Activated CD8-positive, alpha-beta memory T cell treated with anti-CD3 and anti-CD28 coated beads, Interleukin-2, amount 50 U/mL, for 24 hours (primary cell): Measurements from ENCODE around the gene PMFBP1.

Experiments
- DNase-seq: peaks from one replicate; pipeline ENCODE4 v3.0.0-alpha.2; 2020; ENCODE audit errors: extremely low read depth

PMFBP1 gene

DNA sequence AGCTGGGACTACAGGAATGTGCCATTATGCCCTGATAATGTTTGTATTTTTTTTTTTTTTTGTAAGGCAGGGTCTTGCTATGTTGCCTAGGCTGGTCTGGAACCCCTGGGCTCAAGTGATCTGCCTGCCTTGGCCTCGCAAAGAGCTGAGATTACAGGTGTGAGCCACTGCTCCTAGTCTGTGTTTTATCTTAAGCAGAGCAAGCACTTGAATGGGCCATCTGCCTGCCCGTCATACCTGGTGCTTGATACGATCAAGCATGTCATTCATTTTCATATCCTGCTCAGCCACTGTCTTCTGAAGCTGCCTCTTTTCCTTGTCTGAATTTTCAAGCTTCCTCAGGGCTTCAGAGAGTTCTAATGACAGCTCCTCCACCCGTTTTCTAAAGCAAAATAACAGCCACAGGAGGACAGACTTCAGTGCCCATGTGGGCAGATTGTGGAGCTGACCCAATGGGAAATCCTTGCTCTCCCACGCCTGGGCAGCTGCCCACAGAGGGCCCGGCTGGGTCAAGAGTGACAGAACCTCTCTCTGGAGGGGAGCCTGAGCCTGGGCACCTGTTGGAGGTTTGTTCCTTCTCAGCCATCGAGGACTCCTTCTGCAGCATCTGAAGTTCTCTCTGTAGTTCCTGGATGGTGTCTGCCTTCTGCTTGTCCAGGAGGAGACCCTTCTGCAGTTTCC lies 41.8 kb downstream of the PMFBP1 start:
- DNase-seq: no peak

DNA sequence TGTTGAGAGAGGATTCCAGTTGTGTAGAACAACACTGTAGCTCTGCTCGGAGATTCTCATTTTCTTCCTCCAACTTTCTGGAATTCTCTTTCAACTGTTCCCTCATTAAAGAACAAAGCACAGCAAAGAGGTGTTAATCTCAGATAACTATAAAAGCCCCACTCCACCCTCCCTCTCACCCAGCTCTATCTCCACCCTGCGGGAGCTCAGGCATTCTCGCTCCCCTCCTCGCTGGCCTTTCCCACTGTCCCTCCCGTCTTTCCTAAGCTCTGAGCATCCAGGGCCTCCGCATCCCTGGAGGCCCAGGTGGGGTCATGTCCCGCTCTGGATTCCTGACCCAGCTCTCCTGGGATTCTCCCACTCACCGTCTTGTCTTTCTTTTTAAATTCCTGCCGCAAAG lies 43.3 kb downstream of the PMFBP1 start:
- DNase-seq: no peak

DNA sequence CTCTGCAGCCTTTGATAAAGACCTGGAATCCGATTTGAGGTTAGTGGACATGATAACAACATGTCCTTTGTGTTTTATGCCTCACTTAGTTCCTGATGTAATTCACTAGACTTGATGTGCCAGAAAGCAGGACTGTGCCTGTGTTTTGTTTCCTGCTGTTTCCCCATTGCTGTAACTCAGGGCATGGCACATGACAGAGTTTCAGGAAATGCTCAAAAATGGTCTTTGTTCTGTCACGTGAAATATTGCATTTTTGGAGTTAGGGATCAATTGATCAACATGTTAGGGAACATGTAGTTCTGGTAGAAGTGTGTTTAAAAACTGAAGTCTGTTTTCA lies 45.6 kb downstream of the PMFBP1 start:
- DNase-seq: no peak

DNA sequence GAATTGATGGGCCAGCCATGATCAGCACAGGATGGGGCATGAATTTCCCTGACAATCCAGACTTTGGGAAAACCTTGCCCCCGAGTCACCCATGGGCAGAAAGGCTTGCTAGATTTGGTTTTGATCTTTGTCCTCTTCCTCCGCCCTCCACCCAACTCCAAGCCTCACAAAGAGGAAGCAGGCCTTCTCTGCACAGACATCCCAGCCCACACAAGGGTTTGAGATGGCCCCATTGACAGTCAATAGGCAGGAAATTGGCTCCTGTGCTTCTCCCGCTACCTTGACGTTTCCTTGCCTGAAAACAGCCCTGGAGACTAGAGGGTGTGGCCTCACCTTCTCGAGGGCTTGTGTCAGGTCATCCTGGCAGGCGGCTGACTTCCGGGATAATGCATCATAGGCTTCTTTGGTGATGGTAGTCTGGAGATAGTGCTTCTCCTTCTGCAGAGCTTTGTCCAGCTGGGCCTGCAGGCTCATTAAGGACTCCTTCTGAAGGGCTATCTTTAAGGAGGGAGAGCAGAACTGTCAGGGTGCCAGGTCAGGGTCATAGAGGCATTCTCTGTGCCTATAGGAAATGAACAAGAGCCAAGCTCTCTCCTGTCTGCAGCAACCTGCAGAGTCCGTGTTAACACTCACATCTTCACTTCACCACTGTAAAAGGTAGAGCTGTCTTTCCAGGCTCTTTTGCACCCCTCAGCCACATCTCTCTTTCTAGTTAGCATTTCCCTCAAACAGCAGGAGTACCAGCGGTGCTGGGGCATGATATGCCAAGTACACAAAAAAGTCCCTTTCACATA lies 46.1 kb downstream of the PMFBP1 start:
- no peak for DNase-seq

DNA sequence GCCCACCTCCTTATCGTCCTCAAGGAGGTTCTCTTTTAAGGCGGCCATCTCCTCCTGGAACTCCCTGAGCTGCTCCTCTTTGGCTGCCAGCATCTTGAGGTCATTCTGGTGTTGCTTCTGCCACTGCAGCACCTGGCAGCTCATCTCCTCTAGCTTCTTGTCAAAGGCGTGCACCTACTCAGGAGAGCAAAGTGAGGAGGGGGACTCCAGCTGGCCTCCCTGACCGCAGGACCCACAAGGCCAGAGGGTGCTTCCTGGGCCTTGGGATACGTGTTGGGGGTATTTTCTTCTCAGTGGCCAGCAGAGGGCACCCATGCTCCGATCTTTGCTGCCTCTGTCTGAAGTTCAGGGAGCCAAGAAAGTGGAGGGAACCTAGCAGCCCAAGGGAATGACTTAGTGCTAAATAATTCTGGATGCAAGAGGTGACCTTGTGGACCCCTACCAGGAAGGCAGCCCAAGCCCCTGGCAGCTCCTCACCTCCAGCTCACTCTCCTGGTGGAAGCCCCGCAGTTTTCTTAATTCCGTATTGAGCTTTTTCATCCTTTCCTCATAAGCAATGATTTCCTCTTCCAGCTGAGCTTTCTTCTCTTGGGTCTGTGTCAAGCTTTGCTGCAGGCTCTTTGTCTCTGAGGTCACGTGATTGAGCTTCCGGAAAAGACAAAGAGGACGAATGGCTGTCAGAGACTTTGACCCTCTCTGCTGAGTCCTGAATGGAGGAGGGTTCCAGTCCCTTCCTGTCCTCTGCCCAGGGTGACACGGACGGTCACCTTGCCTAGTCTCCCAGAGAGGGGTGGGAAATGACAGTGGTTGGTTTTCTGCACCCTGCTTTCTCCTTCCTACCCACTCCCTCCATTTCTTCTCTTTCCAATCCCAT lies 47.0 kb downstream of the PMFBP1 start:
- peak; percentile 10 for DNase-seq

DNA sequence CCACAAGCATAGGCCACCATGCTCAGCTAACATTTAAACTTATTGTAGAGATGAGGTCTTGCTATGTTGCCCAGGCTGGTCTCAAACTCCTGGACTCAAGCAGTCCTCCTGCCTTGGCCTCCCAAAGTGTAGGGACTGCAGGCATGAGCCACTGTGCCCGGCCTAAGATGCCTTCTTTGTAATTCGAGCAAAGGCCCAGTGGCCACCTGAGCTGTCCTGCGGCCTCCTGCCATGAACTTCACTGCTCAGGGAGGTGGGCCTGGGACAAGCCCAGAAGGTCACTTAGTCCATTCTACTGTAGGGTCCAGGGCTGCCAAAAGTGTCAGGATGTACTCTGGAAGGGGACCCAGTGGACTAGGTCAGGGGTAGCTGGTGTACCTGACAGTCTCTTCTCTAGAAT lies 47.8 kb downstream of the PMFBP1 start:
- DNase-seq: no peak

DNA sequence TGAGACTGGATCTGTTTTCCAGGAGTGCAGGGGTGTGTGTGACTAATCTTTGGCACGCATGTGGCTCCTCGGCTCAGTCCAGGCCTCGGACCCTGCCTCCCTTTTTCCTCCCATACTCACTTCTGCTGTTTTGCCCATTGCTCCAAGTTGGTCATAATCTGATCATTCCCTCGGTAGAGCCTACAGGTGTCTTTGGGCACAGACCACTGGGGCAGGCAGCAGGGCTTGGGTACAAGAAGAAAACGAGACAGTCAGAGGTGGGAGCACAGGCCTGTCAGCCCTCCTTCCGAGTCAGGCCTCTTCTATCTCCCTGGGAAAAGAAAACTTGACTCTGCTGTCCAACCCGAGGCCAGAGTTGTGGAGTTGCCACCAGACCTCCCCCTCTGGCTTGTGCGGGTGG lies 48.5 kb downstream of the PMFBP1 start:
- DNase-seq: no peak

DNA sequence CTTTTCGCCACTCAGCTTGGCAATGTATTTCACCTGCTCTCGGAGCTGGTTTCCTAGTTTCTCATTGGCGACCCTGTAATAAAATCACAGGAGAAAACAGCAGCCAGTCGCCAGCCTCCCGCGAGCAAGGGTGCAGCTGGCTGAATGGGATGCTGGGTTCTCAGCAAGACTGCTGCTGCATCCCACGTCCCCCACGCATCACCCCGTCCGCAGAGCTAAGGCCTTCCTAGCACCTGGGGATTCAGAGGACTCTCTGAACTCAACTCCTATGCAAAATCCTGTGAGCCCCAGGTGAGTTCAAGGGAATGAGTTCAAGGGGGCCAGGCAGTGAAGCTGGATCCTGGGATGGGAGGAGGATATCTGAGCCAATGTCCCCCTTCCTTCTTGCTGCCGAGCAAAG lies 49.0 kb downstream of the PMFBP1 start:
- DNase-seq: no peak

DNA sequence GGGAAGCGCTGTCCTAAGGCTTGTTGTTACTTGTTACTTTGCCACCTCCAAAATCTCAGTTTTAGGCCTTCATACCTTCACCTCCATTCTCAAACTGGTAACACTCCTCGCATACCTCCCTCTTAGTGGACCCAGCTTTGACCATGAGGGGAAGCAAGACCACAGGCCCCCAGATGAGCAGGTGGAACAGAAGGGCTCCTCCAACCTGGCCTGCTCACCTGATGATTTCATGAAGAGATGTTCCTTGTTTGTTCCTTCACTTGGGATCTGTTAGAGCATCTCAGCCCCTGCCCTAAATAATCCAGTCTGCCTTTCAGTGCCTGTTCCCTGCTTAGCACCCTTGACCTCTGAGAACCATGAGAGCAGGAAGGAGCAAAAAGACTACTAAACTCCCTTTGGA lies 49.6 kb downstream of the PMFBP1 start:
- no peak for DNase-seq

DNA sequence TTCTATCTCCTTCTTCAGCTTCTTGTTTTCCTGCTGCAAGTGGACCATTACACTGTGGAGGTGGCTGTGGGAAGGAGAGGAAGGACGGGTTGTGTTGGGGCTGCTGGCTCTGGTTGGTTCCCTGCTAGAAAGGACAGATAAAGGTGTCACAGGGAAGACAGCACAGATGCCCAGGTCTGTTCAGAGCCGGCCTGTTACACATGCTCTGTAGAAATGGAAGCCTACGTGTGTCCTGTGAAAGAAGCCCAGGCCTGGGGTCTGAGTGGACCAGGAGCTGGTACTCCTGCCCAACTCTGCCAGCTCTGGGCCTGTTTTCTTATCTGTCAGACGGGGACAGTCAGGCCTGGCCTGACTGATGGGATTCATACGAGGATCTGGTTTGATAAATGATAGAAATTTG lies 51.9 kb downstream of the PMFBP1 start:
- no peak for DNase-seq

DNA sequence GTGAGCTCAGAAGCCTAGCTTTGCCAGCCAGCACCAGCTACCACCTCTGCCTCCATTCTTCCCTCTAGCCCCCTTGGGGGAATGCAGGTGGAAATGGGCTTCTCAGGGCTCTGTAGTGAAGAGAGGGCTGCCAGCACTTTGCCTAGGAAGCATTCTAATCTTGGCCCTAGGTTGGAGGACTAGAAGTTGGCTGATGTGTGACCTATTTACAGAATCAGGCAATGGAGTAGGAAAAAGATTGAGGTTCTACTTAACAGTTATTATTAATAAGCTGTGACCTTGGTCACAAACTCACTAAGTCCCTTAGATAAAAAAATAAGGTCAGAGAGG lies 58.4 kb downstream of the PMFBP1 start:
- no peak for DNase-seq

DNA sequence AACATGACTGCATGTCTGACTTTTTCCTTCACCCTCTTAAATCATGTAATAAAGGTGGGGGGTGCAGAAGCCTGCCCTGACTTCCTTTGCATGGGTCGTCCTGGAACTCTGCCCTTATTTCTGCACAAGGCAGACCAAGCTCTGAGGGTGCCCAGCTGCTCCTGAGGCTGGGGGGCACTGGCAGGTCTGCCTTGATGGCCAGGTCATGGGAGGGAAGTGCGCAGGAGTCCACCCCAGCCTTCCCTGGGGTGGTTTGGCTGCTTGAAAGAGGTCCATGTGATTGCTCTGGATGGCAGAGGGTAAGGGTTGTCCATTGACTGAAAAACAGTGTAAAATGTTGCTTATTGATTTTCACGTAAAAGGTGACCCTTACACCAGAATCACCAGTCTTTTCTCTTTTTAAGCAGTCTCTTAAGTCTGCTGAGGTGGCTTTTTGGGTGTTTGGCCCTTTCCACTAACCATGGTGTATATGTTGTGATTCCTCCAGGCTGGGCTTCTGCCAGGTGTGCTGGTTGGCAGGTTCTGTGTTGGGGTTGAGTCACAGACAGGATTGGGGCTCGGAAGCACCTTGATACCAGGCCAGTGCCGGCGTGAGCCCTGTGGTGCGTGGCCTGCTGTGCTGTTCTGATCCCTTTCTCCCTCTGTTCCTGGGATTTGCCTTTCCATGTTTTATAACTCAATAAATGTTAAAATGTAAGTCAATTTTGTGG lies 58.9 kb downstream of the PMFBP1 start:
- no peak for DNase-seq

DNA sequence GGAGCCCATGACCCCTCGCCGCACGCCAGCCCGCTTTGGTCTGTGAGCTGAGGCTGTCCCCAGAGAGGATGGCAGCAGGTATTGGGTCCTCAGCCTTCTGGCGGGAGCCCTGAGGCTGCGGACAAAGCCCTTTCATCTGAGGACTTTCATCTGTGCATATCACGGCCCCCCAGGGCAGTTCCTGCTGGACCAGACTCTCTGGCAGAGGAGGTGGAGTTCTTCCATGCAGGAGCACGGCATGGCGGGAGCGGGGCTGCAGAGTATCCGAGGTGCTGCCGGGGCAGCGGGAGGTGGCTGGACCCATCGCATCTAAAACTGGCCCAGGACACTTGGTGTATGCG lies 59.5 kb downstream of the PMFBP1 start:
- DNase-seq: no peak

DNA sequence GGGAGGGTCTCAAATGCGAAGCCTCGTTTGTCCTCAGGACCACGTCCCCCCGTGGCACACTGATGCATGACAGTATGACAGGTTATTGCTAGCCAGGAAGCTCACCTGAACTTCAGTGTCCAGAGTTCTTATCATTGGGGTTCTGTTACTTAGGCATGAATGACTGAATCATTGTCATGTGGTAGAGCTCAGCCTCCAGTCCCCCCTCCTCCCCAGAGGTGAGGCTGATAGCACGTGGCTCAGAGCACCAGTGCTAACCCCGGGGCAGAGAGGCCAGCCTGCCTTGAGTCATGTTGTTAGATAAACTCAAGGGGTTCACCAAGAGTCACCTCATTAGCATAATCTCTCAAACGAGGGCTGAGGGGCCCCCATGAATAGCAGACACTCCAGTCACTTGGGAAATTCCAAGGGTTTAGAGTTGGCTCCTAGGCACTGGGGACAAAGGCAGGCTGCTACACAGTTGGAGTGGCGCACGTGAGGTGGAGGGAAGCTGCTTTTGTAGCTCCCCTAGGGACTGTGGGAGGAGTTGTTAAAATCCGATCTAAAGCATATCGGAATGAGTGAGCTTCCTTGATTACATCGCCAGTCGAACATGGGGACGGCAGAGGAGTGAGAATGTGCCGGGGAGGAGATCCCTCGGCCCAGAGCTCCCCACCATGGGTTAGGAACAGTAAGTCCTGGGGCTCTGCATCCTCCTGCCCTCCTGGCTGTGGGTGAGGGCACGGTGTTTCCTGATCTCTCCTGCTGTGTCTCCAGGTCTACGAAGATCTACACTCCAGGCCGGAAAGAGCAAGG lies 60.1 kb downstream of the PMFBP1 start:
- DNase-seq: no peak

DNA sequence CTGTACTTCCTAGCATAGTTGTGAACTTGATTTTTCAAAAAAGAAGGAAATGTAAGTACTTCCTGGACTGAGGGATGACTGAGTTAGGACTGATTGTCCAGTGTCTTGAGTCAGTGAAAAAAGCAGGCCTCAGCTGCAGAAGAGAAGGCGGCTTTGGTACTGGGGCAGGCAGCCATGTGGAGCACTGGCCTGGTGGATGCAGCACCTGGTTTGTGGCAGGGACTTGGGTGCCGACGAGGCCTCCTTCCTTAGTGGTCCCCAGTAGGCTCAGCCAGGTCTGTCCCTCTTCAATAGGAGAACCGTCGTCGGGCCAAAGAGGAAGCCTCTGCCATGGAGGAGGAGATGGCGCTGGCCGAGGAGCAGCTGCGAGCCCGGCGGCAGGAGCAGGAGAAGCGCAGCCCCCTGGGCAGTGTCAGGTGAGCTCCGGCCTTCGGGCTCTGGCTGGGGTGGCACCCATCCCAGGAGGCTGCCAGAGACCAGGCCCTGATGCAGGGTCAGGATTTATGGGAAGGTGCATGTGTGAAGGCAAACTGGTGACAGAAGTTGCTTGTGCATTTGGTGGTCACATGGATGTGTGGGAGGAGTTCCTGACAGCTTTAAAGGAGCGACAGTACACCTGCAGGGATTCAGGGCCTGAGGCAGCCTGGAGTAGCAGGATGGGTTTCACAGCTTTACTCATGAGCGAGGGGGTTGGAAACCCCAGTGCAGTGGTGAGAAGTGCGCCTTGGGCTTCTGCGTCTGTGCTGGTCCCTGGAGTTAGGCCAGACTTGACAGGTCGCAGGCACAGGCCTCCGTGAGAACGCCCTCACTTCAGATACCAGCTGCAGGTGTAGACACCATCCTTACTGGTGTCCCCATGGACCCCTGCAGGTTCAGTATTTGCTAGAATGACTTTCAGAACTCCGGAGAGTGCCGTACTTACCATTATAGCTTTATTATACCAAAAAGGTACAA lies 61.0 kb downstream of the PMFBP1 start:
- DNase-seq: no peak

DNA sequence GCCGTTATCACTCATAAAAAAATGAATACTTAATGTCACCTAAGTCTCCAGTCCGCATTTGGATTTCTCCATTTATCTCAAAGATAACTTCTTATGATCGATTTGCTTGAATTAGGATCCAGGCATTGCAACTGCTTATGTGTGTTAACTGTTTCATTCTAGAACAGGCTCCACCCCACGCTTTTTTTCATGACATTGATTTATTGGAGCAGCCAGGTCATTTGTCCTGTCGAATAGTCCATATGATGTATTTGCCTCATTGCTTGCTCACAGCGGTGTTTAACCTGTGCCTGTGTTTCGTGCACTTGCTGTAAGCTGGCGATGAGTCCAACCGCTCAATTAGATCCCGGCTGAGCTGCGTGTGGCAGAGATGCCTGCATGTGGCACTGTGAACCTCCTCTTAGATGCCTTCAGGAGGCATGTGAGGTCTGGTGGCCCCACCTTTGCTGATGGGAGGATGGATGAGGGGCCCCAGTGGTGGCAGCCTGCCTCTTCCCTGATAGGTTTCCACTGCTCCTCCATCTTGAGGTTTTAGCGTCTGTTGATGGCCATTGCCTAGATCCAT lies 61.9 kb downstream of the PMFBP1 start:
- DNase-seq: no peak

DNA sequence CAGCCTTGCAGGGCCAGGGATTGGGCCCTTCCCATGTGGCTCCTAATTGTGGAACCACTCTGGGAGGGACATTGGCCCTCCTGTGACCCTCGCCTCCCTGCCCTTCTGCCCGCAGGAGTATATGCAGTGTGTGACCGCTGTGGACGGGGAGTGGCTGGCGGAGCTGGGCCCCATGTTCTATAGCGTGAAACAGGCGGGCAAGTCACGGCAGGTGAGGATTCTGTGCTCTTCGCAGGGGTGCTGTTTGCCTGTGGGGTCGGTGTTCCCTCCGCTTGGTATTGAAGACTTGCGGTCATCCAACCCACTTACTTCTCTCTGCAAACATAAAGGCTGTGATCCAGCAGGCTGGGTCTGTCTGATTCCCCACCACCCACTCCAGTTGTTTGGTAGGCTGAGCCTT lies 62.7 kb downstream of the PMFBP1 start:
- DNase-seq: no peak

DNA sequence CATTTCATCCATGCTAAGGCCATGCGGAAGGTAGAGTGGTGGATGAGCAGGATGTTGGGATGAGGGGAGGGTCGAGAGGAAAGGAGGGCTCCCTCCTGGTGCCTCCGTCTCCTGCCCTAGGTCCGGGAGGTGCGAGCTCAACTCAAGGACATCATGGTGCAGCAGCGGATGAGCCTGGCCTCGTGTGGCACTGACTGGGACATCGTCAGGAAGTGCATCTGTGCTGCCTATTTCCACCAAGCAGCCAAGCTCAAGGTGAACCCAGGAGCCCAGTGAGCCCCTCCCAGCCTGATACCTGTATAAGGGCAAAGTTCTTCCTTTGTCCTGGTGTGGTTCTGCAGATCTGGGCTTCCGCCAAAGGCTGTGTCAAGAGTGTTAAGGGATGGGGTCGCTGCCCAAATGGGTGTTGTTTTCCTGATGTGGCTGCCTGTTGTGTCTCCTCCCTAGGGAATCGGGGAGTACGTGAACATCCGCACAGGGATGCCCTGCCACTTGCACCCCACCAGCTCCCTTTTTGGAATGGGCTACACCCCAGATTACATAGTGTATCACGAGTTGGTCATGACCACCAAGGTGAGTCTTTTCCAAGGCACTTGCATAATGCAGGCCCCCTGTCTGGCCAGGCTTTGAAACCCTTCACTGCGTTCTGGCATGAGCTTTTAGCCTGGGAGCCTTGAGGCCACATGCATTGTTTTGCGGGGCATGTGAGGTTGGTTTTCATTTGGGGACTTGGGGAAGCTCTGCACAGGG lies 63.4 kb downstream of the PMFBP1 start:
- no peak for DNase-seq

DNA sequence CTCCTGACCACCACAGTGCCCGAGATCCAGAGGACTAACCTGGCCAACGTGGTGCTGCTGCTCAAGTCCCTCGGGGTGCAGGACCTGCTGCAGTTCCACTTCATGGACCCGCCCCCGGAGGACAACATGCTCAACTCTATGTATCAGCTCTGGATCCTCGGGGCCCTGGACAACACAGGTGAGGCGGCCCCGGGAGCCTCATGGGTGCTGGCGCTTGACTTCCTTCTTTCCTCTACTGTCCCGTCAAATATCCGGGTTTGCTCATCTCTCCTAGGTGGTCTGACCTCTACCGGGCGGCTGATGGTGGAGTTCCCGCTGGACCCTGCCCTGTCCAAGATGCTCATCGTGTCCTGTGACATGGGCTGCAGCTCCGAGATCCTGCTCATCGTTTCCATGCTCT lies 64.6 kb downstream of the PMFBP1 start:
- no peak for DNase-seq
